ENCODE measurements around the gene GTF3C5. TPM values are rescaled to one million over a fixed set of nuclear protein-coding genes. Genes with fewer than 3 reads are reported as not detected.

Gene GTF3C5
- total RNA-seq, 2 experiments from 2014 or later: 81.3 to 84.5 TPM

- no peak for ATAC-seq
- Mint-ChIP-seq H3K9me3 (ENCODE audit: low read depth) (no peaks in the 10 kb centered on the region), H3K4me3 (no peak overlapping the region), H3K27me3 (peaks cover 30% of the 10 kb centered on the region), H3K27ac (no peak overlapping the region), H3K4me1 (no peaks in the 10 kb centered on the region), H3K36me3 (ENCODE audit: low read depth) (no peaks in the 10 kb centered on the region)
- no peak for DNase-seq
- intact Hi-C loops (cut with DNase I, micrococcal nuclease): no loop called here
- POLR2A ChIA-PET: no interaction called here
- CTCF ChIA-PET: no interaction called here
Measured at GRCh38 chr9:132998831-132999635, 31.8 kb upstream of the GTF3C5 start.

GRCh38 chr9:133002147-133003070 lies 28.4 kb upstream of the GTF3C5 start:
- Mint-ChIP-seq H3K27ac (no peak overlapping the region), H3K4me1 (no peaks in the 10 kb centered on the region), H3K9me3 (ENCODE audit: low read depth) (no peaks in the 10 kb centered on the region), H3K27me3 (peaks cover 33% of the 10 kb centered on the region), H3K36me3 (ENCODE audit: low read depth) (no peaks in the 10 kb centered on the region), H3K4me3 (no peak overlapping the region)
- ChIA-PET POLR2A (no interaction called here), CTCF (interaction anchor here (0.7 to 1.2 kb wide), 5 partner anchors 8 to 172 kb away, joined by 3 to 5 read pairs (median 3); no protein-coding TSS in a partner anchor)
- DNase-seq: no peak
- intact Hi-C loops (cut with DNase I, micrococcal nuclease): no loop called here
- no peak for ATAC-seq

GRCh38 chr9:133003071-133003461 lies 27.7 kb upstream of the GTF3C5 start:
- DNase-seq (no peak), ATAC-seq (no peak)
- CTCF ChIA-PET: interaction anchor here (0.7 to 1.2 kb wide), 6 partner anchors 9 to 173 kb away, joined by 3 to 5 read pairs (median 3); no protein-coding TSS in a partner anchor
- H3K4me1 Mint-ChIP-seq: no peaks in the 10 kb centered on the region
- H3K9me3 Mint-ChIP-seq (ENCODE audit: low read depth): no peaks in the 10 kb centered on the region
- no peaks in the 10 kb centered on the region for H3K36me3 Mint-ChIP-seq (ENCODE audit: low read depth)
- no peak overlapping the region for H3K27ac Mint-ChIP-seq
- POLR2A ChIA-PET: no interaction called here
- intact Hi-C loops (cut with DNase I, micrococcal nuclease): no loop called here
- H3K27me3 Mint-ChIP-seq: peaks cover 32% of the 10 kb centered on the region
- H3K4me3 Mint-ChIP-seq: no peak overlapping the region

- peaks cover 32% of the 10 kb centered on the region for H3K27me3 Mint-ChIP-seq
- intact Hi-C loops (cut with DNase I, micrococcal nuclease): no loop called here
Measured at GRCh38 chr9:133003671-133004090, 27.1 kb upstream of the GTF3C5 start.

GRCh38 chr9:133004091-133004998 lies 26.5 kb upstream of the GTF3C5 start:
- no peak for ATAC-seq
- intact Hi-C loops (cut with DNase I, micrococcal nuclease): no loop called here
- Mint-ChIP-seq H3K4me1 (no peaks in the 10 kb centered on the region), H3K9me3 (ENCODE audit: low read depth) (no peaks in the 10 kb centered on the region), H3K4me3 (no peak overlapping the region), H3K36me3 (ENCODE audit: low read depth) (no peaks in the 10 kb centered on the region), H3K27me3 (peaks cover 33% of the 10 kb centered on the region), H3K27ac (no peak overlapping the region)
- ChIA-PET POLR2A (no interaction called here), CTCF (interaction anchor here (1.0 to 1.9 kb wide), 3 partner anchors 14 to 32 kb away, joined by 3 to 5 read pairs (median 3); no protein-coding TSS in a partner anchor)
- DNase-seq: no peak

More at GRCh38 chr9:133003671-133004090, 27.1 kb upstream of the GTF3C5 start:
- Mint-ChIP-seq H3K27ac (no peak overlapping the region), H3K9me3 (ENCODE audit: low read depth) (no peaks in the 10 kb centered on the region), H3K4me3 (no peak overlapping the region), H3K36me3 (ENCODE audit: low read depth) (no peaks in the 10 kb centered on the region), H3K4me1 (no peaks in the 10 kb centered on the region)
- CTCF ChIA-PET: interaction anchor here (0.8 to 1.0 kb wide), 3 partner anchors 26 to 32 kb away, joined by 3 to 5 read pairs (median 3); no protein-coding TSS in a partner anchor
- POLR2A ChIA-PET: no interaction called here
- no peak for DNase-seq
- no peak for ATAC-seq

GRCh38 chr9:133004999-133005760 lies 25.6 kb upstream of the GTF3C5 start:
- no peak for DNase-seq
- Mint-ChIP-seq H3K27me3 (peaks cover 34% of the 10 kb centered on the region), H3K4me1 (no peaks in the 10 kb centered on the region), H3K27ac (no peak overlapping the region), H3K4me3 (no peak overlapping the region), H3K36me3 (ENCODE audit: low read depth) (no peaks in the 10 kb centered on the region), H3K9me3 (ENCODE audit: low read depth) (no peaks in the 10 kb centered on the region)
- ChIA-PET POLR2A (no interaction called here), CTCF (interaction anchor here (1.3 to 1.9 kb wide), 2 partner anchors 13 to 17 kb away, joined by 3 to 5 read pairs; no protein-coding TSS in a partner anchor)
- intact Hi-C loops (cut with DNase I, micrococcal nuclease): no loop called here
- no peak for ATAC-seq

DNA sequence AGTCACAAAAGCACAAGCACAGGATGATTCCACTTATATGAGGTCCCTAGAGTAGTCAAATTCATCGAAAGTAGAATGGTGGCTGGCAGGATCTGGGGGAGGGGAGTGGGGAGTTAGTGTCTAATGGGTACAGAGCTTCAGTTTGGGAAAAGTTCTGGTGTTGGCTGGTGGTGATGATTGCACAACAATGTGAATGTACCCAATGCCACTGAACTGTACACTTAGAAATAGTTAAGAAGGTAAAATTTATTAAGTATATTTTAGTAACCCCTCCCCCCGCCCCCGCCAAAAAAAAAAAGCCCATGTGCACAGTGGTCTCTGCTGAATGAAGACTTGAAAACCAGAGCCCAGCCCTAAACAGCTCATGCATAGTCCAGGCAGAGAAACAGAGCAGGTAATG lies 24.8 kb upstream of the GTF3C5 start:
- Mint-ChIP-seq H3K9me3 (ENCODE audit: low read depth) (no peaks in the 10 kb centered on the region), H3K27me3 (peaks cover 29% of the 10 kb centered on the region), H3K36me3 (ENCODE audit: low read depth) (no peaks in the 10 kb centered on the region), H3K4me3 (no peak overlapping the region), H3K27ac (no peak overlapping the region), H3K4me1 (no peaks in the 10 kb centered on the region)
- ATAC-seq (no peak), DNase-seq (no peak)
- intact Hi-C loops (cut with DNase I, micrococcal nuclease): no loop called here
- ChIA-PET CTCF (interaction anchor here (1.9 kb wide), 1 partner anchor 16 kb away, joined by 5 read pairs; no protein-coding TSS in a partner anchor), POLR2A (no interaction called here)

GRCh38 chr9:133006731-133007352 lies 24.0 kb upstream of the GTF3C5 start:
- DNase-seq (no peak), ATAC-seq (no peak)
- H3K4me3 Mint-ChIP-seq: no peak overlapping the region
- CTCF ChIA-PET: interaction anchor here (1.1 to 1.9 kb wide), 2 partner anchors 15 kb away, joined by 5 read pairs; no protein-coding TSS in a partner anchor
- POLR2A ChIA-PET: no interaction called here
- peaks cover 29% of the 10 kb centered on the region for H3K27me3 Mint-ChIP-seq
- no peaks in the 10 kb centered on the region for H3K4me1 Mint-ChIP-seq
- intact Hi-C loops (cut with DNase I, micrococcal nuclease): no loop called here
- no peaks in the 10 kb centered on the region for H3K36me3 Mint-ChIP-seq (ENCODE audit: low read depth)
- H3K9me3 Mint-ChIP-seq (ENCODE audit: low read depth): no peaks in the 10 kb centered on the region
- H3K27ac Mint-ChIP-seq: no peak overlapping the region

DNA sequence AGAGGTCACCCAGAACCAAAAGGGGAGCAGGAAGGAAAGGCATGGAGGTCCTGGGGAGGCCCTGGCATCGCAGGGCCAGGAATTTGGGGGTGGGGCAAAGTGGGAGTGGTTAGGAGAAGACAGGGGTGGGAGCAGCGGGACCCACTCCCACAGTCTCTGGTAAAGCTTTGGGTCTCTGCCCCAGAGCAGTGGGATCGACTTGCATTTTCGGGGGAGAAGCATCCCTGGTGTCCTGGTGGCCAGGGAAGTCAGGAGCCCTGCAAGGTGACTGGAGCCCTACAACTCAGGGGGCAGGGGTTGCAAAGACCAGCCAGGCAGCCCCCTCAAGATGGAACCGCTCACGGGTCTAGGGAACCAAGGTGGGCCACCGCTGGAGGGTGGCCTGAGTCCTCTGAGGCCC lies 22.4 kb upstream of the GTF3C5 start:
- ChIA-PET POLR2A (no interaction called here), CTCF (no interaction called here)
- DNase-seq (no peak), ATAC-seq (no peak)
- Mint-ChIP-seq H3K36me3 (ENCODE audit: low read depth) (no peaks in the 10 kb centered on the region), H3K27me3 (peaks cover 19% of the 10 kb centered on the region), H3K27ac (no peak overlapping the region), H3K9me3 (ENCODE audit: low read depth) (no peaks in the 10 kb centered on the region), H3K4me1 (no peaks in the 10 kb centered on the region), H3K4me3 (no peak overlapping the region)
- intact Hi-C loops (cut with DNase I, micrococcal nuclease): no loop called here

DNA sequence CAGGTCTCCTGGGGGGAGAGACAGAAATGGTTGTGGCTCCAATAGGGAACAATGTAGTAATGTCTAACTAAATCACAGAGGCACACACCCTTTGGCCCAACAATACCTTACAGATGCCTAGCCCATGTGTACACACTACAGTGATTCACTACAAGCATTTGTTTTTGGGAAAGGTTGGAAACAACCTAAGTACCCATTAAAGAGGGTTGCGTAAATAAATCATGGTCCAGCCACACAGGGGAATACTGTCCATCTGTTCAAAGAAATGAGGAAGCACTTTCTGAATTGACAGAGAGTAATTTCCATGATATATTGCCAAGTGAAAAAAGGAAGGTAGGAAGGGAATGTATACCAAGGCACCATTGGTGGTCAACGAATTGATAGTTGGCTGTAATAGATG lies 22.0 kb upstream of the GTF3C5 start:
- H3K27ac Mint-ChIP-seq: no peak overlapping the region
- POLR2A ChIA-PET: no interaction called here
- CTCF ChIA-PET: no interaction called here

More for the DNA sequence above, 22.0 kb upstream of the GTF3C5 start:
- Mint-ChIP-seq H3K4me1 (no peaks in the 10 kb centered on the region), H3K4me3 (no peak overlapping the region), H3K27me3 (peaks cover 17% of the 10 kb centered on the region), H3K9me3 (ENCODE audit: low read depth) (no peaks in the 10 kb centered on the region), H3K36me3 (ENCODE audit: low read depth) (no peaks in the 10 kb centered on the region)
- DNase-seq (no peak), ATAC-seq (no peak)
- intact Hi-C loops (cut with DNase I, micrococcal nuclease): no loop called here

Data from activated CD4-positive, alpha-beta T cell treated with anti-CD3 and anti-CD28 coated beads for 36 hours (primary cell).